Activated CD4-positive, CD25-positive, alpha-beta regulatory T cell treated with anti-CD3 and anti-CD28 coated beads, Interleukin-2, amount 50 U/mL, for 24 hours (primary cell): ENCODE data around the gene DENND4A.

ENCODE experiments used
- ATAC-seq, 2 donors: fragments of 150-1000 bp; cut with Tn5 transposase; one replicate each; pipeline ENCODE4 v1.10.0; 2021; ENCODE audit warnings: mild to moderate bottlenecking in 1 of 2, moderate library complexity in 1 of 2

DENND4A gene

DNA sequence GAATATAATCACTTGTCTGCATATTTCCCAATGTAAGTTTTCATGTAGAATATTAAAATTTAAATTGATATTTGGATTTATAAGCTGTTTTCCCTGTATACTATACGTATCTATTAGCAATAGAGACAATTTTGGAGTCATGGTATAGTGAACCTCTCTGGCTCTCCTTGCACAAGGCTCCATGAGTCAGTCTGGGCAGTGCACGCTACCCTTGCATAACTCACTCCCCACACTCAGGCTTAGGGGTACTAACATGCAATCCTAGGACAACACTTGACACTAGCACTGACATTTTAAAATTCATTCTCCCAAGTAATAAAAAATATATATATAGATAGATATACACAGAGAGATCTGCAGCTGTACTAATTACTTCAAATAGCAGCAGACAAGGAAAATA is 131.2 kb downstream of the DENND4A start:
- no peak for ATAC-seq

DNA sequence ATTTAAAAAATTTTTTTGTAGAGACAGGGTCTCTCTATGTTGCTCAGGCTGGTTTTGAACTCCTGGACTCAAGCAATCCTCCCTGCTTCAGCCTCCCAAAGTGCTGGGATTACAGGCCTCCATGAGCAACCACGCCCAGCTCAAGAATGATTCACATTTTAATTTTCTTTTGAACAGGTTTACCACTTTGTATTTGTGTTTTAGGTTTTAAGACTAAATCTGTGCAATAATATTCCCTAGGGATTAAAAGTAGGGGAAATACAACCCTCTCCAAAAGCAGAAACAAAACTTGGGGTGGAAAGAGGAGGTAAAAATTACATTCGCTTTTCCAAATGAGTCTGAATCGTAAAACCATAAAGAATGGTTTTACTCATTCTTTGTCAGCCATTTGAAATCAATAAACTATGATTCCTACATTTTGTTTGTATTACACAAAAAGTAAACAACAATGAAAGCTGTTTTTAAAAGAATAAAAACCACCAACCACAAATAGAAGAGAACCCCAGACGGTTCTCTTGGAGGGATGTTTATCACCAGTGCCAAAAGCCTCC is 132.5 kb downstream of the DENND4A start:
- no peak for ATAC-seq

DNA sequence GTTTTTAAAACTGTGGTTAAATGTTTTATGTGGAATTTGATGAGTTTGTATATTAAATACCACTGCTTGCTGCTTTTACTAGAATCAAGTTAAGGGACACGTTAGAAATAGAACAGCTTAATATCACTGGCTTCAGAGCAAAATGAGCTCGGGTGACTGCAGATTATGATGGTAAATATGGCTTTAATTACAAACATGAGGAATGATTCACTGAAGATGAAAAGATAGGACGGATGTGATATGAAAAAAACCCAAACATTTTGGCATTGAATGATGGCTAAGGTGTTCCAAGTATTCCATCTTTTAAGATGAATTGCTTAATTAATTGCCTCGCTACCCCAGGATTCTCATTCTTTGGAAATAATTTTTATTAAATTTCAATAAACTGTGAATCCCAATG is 136.6 kb downstream of the DENND4A start:
- ATAC-seq, result no peak

DNA sequence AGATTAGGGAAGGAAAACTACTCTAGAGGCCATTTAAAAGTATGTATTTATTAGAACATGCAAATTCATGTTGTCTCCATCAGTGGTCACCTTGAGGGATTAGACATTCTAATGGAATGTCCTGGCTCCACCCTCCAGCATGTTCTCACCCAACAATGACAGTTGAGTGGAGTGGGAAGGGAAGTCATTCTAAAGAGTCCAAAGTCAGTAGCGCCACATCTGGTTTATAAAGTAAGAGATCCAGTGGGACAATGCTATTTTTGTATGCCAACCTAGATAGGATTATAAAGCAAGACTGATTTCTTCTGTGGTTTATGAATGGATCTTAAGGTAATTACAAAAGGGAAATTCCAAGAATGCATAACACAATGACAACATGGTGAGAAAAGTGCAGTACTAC is 137.1 kb downstream of the DENND4A start:
- ATAC-seq, result no peak

DNA sequence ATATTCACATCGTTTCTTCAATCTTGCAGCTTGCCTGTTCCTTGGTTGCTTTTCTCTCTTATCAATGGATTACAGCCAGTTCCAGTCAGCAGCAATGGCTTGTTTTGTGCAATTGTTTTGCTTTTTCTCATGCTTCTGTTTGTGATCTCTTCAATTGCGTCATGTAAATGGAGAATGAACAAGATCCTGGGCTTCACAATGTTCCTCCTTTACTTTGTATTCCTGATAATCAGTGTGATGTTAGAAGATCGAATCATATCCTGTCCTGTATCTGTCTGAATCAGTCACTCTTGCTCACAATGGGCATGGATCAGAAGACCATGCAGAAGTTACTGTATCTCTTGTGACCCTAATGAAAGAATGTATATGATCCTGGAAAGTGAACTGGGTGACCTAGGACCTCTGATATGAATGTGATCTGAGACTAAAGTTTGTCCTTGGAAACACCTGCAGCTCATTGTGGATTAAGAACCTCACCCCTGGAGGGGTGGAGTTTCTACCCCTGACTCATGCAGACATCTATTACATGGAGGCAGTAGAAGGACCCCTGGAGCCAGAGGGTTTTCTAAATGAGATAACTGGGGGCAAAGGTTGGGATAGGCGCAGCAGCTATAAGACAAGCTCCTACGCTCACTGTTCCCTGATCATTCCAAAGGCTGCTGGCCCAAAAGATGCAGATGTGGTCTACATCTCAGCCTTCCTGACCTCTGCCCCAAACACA is 138.1 kb downstream of the DENND4A start:
- no peak for ATAC-seq

DNA sequence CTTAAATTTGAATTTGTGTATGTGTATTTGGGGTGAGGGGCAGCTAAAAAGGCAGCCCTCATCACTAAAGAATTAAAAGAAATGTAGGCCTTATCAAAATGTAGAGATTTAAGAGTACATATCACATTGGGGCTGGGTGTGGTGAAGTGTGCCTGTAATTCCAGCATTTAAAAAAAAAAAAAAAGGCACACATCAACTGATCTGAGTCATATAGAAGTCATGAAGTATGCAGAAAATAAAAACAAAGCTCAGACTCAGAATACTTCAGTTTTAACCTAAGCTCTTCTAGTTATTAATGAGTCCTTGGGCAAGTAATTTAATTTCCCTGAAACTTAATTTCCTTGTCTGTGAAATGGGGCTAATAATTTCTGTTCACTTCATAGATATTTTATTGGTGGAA is 138.8 kb downstream of the DENND4A start:
- no peak for ATAC-seq

DNA sequence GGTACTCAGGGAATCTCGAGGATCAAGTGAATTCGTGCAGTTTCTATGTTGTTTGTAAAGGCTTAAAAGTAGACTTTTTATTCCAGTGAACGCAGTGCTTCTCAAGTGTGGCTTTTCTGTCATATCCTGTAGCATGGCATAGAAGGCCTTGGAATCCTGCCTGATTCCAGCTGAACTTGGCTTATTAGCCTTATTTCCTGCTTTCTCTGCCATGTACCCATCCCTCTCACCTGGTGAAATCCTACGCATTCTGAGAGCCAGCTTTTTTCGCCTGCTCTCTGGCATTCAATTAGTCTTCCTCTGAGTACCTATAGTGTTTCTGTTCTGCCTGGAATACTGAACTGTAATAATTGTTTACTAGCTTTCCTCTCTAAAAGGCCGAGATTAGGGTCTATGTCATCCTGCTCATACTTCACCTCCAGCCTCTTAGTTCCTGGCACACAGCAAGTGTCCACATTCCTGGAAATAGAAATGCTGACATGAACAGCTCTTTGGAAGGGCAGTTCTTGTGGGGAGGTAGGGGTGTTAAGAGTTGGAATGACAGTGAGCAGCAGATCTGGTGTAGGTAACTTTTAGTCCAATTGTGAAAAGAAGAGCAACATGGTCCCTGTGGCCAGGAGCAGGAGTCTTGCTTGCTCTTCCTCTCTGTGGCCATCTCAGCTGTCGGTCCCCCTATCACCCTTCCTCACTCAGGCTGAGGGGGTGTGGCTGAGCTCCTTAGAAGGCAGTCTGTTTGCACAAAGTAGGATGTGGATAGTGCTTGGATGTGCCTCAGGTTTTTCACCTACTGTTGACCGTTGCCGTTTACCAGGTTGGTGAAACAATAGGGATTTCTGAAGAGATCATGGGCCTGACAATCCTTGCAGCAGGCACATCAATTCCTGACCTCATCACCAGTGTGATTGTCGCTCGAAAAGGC is 140.0 kb downstream of the DENND4A start:
- no peak for ATAC-seq

DNA sequence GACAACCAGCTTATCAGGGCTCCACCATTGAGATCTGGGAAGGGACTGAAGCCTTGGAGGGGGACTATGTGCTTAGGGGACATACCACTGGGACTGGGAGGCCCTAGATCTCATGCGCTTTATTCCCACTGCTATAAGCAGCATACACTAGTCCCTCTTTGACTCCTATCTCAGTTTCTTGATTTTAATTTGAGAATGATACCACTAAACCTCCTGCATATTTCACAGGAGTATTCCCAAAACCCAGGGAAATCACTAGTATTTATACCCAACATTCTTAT is 141.1 kb downstream of the DENND4A start:
- no peak for ATAC-seq

DNA sequence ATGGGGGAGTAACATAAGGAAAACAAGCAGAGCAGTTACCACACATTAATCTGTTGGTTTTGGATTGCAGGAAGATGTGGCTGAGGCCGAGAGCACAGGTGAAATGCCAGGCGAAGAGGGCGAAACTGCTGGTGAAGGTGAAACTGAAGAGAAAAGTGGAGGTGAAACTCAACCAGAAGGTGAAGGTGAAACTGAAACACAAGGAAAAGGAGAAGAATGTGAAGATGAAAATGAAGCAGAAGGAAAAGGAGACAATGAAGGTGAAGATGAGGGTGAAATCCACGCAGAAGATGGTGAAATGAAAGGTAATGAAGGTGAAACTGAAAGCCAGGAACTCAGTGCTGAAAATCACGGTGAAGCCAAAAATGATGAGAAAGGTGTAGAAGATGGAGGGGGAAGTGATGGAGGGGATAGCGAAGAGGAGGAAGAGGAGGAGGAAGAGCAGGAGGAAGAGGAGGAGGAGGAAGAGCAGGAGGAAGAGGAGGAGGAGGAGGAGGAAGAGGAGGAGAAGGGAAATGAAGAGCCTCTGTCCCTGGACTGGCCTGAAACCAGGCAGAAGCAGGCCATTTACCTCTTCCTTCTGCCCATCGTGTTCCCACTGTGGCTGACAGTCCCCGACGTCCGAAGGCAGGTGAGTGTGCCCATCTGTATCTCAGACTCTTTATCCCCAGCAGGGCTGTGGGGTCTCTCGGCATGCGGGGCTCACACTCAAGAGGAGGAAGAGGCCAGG is 141.6 kb downstream of the DENND4A start:
- ATAC-seq, result no peak

DNA sequence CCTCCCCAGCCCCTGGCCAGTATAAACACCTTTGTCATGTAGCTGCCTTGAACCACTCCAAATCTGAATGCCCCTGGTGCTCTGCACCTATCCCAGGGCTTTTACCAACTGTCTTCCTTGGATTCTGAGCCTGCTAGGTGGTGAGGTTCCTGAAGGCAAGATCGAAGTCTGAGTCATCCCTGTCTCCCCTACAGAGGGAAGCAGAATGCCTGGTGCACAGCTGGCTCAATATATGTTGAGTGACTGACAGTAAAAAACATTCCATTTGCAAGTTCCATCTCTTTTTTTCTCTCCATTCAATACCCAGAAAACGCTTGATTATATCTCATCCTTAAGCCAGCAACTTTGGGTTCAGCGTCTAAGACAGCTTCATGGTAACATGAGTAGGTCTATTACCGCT is 145.6 kb downstream of the DENND4A start:
- no peak for ATAC-seq

DNA sequence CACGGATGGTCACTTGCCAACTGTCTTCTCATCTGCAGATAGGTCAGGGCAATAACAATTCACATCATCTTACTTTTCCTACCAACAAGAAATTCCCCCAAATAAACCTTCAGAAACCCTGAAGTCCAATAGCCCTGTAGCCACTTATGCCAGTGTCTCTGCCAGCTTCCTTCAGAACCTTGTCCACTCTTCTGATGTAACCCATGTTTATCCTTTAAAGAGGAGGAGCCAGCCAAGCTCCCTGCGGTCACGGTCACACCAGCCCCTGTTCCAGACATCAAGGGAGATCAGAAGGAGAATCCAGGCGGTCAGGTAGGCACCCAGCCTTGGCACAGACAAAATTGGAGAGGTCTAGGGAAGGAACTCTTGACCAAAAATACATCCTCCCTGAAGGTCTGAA is 146.7 kb downstream of the DENND4A start:
- no peak for ATAC-seq

DNA sequence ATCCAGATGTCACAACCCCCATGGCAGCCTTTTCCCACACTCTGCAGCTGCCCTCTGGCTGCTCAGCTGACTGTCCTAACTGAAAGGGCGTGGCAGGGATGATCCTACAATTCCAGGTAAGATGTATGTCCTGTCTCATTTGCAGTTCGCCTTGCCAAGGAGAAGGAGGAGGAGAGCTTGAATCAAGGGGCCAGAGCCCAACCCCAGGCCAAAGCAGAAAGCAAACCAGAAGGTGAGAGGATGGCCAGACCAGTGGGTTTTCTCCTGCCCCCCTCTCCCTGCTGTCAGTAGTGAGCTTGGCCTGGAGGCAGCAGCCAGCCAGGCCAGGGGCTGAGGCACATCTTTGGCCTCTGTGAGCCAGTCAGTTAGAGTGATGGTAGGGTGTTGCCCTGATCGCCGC is 147.8 kb downstream of the DENND4A start:
- ATAC-seq, result no peak

DNA sequence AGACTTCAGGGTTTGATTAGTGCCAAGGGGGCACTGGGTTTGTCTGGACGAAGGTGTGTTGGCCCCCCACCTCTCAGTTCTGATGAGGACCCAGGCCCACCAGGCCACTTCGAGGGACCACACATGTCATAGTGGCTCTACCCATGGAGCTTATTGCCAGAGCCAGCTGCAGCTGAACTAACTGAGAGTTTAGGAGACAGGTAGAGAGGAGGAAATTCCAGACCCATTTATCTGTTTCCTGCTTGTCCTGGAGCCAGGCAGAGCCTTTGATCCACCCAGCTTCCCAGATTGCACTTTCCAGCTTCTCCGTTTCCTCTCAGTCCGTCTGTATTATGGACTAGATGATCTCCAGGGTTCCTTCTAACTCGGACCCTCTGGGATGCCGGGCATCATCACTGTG is 149.5 kb downstream of the DENND4A start:
- ATAC-seq, result no peak

DNA sequence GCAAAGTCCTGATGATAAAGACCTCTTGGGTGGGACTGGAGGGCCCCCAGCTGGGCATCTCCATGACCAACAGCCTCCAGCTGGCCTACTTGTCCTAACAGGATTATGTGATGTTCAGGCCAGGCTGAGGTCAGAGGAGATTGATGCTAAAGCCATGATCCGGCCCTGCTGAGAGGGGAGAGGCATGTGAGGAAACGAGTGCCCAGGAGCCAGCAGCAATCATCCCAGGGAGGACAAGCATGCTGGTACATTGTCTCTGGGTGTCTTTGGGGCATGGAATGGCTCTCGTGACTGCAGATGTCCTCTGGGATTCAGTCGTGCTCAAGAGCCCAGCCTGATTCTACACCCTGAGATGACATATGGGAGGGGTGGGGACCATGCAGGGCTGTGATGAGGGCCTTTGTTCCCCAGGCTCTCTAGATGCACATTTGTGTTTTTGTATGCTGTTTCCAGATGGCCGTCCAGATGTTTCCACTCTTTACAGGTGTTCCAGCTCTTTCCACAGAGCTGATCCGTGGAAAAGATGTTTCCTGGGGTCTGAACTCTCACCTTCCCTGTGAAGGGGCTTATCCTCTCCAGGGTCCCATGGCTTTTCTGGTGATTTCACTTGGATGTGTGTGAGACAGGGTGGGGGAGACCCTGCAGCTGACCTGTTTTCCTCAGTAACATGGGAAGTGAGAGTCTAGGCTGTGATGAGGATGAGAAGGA is 150.2 kb downstream of the DENND4A start:
- no peak for ATAC-seq

DNA sequence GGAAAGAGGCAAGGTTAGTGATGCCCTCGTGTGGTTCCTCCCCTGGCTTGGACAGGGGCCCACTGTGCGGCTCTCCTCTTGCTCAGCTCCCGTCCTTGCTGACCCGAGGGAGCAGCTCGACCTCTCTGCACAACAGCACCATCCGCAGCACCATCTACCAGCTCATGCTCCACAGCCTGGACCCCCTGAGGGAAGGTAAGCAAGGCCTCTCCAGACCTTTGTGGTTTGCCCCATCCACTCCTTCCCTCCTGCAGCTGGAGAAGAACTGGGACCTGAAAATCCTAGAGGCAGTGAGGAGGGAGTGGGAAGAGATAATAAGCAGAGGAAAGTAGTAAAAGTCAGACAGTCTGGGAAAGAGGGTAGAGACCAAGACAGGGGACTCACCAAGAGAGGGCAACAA is 152.6 kb downstream of the DENND4A start:
- no peak for ATAC-seq

DNA sequence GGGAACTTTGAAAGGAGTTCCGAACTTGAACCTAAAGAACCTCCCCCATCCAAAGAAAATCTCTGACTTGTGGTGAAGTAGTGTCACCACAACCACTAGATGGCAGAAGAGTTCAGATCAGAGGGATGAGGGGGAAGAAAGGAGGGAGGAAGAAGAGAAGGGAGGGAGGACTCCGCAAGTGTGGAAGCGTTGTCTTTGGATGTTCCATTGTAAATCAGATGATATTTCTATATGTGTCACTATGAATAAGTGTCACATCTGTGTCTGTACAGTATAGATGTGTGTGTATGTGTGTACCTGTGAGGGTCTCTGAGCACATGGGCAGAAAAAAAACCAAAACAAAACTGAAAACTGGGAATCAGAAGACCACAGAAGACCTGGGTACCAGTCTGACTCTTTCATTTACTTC is 153.4 kb downstream of the DENND4A start:
- ATAC-seq, result peak; percentile 41 to 64

DNA sequence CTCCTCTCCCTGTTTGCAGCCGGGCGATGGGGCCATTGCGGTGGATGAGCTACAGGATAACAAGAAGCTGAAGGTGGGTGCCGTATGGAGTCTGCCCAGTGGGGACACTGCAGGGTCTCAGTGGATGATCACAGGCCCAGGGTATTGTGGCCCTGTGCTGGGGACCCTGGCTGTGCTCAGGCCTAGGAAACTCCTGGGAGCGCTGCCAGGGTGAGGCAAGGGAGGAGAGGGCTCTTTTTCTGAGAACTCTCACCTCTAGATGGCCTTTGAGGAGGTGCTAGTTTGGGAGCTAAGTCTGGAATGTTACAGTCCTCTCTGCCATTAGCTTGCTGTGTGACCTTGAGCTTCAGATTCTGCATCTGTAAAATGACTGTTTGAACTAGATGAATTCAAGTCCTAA is 154.0 kb downstream of the DENND4A start:
- no peak for ATAC-seq

DNA sequence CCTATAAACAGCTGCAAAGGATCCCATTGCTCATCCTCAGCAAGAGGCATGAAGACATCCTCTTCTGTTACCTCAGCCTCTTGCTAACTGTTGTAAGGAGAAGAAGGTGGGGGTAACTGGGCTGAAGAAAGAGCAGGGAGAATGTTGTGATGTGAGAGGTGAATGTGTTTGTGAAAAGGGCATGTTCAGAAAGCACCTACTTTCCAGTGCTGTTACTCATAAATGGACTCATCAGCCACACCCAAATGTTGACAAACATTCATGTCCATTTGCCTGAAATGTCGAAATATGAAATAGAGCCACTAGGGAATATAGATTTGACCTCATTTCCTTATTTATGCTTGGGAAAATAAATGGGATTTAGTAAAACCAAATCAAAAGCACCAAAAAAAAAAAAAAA is 157.7 kb downstream of the DENND4A start:
- no peak for ATAC-seq

DNA sequence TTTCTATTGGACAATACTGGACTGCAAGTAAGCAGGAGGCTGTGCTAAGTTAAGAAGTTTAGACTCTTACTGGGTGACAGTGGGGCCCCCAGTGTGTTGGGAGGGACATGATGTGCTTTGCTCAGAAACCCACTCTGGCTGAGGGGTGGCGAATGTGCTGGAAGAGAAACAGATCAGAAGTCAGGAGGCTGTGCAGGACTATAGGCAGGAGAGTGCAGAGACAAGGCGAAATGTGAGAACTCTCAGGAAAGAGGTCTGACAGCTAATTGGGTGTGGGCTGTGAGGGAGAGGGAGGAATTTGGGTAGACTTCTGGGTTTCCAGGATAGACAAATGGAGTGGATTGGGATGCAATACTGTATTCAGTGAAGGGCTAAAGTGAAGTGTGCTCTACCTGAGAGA is 158.3 kb downstream of the DENND4A start:
- ATAC-seq, result no peak

DNA sequence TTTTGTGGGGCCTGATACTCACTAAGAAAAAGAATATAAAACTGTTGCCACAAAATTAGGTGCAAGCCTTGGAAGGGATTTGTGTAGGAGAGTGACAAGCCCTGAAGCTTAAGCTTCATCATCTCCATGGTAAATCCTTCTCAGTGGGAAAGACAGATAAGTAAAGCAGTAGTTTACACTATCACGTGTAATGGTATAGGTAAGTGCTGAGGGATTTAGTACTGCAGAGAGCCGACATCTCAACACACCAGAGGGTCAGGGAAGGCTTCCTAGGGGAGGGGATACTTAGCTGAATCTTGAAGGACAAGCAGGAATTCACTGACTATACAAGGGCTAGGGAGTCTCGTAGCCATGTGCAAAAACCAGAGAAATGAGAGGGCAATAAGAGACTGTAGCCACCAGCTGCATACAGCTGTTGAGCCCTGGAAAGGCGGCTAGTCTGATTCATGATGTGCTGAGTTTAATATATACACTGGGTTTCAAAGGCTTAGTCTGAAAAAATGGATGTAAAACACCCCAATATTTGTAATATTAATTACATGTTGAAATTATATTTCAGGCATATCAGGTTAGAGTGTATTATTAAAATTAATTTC is 159.2 kb downstream of the DENND4A start:
- ATAC-seq, result no peak

DNA sequence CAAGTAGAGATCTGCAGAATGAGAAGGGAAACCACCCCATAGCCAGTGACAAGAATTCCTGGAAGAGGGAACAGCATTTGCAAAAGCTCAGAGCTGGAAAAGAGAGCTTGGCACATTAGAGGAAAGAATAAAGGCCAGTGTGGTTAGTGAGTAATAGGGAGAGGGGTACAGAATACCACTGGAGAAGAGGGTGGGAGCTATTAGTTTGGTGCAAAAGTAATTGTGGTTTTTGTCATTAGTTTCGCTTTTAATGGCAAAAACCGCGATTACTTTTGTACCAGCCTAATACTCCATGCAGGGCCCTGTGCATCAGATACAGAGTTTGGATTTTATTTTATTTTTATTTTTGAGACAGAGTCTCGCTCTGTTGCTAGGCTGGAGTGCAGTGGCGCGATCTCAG is 160.6 kb downstream of the DENND4A start:
- peak; percentile 69 to 81 for ATAC-seq

DNA sequence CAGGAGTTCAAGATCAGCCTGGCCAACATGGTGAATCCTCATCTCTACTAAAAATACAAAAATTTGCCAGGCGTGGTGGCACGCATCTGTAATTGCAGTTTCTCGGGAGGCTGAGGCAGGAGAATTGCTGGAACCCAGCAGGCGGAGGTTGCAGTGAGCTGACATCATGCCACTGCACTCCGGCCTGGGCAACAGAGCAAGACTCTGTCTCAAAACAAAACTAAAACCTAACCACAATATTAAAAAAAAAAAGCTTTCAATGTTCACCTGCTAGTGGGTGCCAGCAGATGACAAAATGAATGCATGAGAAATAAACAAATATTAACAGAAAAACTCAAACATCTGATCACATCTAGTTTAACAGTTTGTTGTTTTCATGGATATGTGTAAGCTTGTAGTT is 161.3 kb downstream of the DENND4A start:
- peak; percentile 46 to 52 for ATAC-seq
